M059J (cell line): ENCODE data around the gene NEDD9. TPM values are rescaled to one million over a fixed set of nuclear protein-coding genes. Genes with fewer than 3 reads are reported as not detected.

Experiments used
- DNase-seq: peaks from one replicate; pipeline ENCODE4 v3.0.0-alpha.2; 2012; ENCODE audit warnings: low read depth
- total RNA-seq: library from RNA; depleted of rRNA; stranded (reverse); fragments of >200 nt; shearing (Covaris generic); gene quantifications from 2 replicates; pipeline ENCODE4 v1.2.3, GENCODE V29; 2014

The NEDD9 gene
- total RNA-seq, 1 experiment from 2014 or later: 79.4 TPM

DNA sequence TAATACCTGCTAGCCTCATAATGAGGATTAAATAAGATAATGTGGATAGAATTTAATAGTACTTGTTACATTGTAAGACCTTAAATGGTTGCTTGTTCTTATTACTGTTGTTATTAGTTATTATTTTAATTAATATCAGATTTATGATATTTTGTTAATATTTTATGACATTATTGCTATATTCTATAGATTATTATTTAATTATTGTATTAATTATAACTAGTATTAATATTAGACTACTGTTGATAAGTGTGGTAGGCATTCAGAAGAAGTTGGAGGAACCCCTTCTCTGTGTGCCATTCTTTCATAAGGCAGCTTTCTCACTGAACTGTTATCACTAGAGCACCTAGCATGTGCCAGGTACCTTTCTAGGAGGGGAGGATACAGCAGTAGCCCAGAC lies 2.6 kb upstream of the NEDD9 start:
- no peak for DNase-seq

DNA sequence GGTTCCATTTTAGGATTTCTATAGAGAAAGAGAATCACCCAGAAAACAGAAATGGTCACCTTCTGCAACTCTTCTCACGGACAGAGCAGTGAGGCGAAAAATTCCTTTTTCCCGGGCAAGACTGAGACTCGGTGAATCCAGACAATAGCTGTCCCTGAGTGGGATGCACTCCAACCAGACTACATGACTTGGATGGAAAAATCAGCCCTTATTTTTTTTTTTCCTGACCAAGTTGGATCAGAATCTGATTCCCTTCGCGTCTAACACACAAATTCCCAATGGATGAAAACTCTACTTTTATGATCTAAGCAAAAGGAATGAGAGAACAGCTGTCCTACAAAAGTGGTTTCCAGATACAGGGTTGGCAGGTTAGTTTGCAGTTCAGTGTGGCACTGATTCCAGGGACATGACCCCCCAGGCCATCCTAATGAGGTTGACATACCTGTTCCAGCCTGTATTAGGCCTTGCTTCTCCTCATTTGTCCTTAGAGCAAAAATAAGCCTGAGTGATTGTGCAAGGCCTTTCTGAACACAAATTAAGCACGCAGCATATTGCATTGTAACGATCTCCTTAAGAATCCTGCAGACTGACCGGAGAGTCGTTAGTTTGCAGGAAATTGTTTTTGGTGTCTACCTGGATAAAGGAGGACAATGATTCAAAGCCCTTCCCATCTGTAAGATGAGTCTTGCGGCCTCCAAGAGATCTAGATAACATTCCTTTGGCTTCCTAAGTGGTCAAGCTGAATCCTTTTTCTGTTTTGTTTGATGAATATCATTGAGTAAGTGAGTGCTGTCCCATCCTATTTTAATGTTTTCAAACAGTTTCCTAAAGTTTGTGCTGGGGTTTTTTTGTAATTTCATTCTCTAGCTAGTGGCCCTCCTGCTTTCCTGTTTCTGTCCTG lies 1.5 kb upstream of the NEDD9 start:
- no peak for DNase-seq

DNA sequence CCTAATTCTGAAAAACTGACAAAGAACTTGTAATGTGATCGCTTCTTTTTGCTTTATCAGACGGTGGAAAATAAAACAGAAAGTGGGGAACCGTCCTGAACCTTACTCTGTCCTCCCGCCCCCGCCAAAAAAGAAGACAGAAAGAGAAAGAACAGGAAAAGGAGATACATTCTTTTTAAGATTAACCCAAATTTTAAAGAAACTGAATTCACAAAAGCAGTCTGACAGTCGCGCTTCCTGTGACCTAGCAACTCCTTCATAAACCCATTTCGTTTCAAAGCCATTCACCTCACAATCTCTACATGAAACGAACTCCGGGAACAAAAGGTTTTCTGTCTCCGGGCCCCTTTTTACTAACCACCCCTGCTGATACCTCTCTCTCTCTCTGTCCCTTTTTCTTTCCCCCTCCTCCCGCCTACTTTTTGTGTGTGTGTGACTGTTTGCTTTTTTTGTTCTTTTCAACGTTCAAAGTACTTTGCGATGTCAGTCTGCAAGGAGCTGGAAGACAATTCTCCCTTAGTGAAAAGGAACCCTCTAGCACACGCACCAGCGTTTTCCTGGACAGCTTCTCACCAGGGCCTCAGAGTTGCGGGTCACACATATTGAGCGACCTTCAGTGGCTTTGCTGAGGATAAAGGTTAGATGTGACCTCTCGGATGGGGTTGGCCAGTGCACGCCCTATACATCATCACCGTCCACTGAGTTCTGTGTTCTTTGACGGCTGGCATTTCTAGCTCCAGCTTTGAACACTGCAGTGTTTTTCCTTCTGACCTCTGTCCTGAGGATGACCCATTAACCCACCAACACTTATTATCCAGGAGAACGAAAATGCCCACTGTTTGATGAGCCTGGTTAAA lies 530 bp upstream of the NEDD9 start:
- no peak for DNase-seq

DNA sequence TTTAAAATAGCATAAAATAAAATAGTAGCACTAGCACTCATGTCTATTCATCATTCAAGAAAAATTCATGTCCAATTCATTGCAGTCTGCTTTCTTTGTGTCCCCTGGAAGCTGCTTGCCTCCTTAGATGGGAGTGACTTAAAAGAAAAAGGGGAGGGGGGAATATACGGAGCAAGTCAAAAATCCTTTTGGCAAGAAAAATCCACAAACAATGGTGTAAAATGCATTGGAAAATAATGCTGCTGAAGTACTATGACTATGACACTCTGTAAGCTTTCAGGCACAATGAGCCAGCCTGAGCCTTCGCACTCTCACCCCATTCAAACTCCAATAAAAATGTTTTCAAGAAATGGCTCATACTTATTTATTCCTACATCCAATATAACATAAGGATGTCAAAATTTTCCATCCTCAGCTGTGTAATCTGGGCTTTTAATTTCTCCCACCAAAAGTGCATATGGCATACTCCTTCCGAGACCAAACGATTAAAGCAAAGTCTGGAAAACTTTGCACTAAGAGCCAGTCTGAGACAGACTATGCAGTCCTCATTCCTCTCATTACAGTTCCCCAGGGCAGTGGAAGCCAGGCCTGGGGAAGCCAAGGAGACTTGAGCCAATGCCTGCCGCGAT lies 790 bp downstream of the NEDD9 start:
- peak; percentile 87 for DNase-seq

DNA sequence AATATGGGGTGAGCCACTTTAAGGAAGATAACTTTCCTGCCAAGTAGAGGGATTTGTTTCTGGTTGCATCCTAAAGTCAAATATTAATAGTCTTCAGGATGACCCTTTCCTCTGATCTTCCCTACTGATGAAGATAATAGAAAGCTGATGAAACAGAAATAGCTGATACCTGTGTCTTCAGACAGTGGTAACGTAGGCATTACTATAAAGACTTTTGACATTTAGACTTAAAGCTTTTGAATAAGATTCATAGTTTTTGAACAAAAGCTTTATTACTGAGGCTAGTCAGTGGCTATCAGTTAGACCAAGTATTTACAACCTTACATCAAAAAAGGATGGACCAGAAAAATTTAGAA lies 1.4 kb downstream of the NEDD9 start:
- no peak for DNase-seq

DNA sequence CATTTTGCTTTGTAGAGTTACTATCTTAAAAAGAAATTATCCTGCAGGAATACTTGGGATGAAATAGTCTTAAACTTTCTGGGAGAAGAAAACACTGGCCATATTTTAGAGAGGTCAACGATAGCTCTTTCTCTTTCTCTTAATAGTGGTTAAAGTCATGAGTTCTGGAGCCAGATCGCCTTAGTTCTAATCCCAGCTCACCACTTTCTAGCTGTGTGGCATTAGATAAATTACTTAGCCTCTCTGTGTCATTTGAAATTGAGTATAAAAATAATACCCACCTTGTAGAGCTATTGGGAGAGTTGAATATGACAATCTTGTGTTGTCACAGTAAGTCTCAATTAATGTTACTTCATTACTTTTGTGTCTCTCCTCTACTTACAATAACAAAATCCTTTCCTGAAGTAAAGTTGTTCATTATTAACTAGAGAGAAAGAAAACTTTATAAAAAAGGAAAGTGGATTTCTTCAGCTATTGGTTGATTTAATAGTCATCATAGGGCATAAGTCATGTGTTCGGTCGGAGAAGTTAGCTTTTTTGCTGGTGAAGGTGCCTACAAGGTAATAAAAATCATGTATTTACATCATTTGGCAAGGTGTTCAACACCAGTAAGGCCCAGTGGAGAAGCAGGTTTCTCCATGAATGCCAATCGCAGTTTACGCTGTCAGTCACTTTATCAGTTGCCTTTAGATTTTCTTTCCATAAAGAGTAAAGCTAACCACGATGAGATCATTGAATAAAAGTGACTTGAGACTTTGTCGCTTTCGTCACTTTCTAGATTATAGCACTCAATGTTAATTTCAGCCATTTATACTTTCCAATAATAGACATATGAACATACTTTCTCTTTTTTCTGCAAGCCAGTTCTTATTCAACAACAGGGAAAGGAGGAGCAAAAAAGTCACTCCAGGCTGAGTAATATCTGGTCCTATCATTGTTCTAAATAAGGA lies 2.0 kb downstream of the NEDD9 start:
- peak; percentile 65 for DNase-seq

DNA sequence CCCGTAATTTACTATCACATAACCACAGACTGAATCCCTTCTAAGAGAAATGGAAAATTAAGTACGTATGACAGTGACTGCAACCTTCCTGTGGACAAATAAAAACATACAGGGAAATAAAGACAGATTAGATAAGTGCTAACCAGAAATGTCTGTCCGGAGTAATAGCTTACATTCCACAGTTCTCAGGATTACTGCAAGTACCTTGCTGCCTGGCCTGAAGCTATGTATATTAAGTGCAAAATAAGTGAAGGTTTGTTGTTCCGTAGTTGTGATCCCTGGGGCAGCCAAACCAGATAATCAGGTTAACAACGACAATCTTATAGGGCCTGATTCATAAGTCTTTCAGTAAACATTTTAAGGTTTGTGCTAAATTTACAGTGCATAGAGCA lies 2.8 kb downstream of the NEDD9 start:
- DNase-seq: peak; percentile 55

DNA sequence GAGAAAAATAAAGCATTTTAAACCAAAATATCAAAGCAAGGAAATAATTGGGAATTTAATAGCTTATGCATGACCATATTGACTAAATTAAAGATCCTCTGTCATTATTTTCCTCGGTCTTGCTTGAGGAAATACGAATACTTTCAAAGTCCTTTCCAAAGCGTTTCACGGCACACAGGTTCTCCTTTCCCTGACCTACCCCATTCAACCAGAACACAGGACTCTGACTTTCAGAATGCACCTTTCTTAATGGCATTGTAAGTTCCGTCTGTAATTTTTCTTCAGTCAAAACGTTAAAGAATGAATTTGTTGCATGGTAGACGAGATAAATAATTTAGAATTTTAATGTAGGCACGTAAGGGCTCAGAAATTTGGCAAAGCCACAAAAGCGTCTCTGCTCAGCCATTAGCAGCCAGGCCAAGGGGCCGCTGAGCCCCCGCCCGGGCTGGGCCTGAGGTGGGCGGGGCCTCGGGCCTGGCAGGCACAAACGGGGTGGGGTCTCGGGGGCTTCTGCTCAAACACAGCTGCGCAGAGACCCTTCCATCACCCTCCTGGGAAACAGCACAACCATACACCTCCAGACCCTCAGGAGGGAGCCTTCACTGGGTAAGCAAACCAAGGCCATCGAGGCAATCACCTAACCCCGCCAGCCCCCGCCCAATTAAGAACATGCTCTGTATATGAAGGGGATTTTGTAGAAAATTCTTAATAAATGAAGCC lies 3.4 kb downstream of the NEDD9 start:
- DNase-seq: no peak

DNA sequence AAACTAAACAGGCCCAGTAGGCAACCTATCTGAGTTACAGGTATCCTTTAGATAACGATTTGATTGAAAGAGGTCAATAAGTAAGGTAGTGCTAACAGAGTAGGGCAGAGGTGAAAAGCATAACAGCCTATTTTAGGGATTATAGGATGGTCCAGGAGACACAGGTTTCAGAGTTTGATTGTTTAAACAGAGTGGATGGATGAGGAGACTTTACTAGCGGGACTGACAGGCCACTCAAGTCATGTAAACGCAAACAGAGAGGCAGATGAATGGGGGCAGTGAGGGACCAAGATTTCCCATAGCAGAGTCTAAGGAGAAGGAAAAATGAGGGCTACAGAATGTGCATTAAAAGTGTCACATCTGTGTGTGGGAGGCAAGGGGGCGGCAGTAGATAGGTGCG lies 4.8 kb downstream of the NEDD9 start:
- DNase-seq: no peak

DNA sequence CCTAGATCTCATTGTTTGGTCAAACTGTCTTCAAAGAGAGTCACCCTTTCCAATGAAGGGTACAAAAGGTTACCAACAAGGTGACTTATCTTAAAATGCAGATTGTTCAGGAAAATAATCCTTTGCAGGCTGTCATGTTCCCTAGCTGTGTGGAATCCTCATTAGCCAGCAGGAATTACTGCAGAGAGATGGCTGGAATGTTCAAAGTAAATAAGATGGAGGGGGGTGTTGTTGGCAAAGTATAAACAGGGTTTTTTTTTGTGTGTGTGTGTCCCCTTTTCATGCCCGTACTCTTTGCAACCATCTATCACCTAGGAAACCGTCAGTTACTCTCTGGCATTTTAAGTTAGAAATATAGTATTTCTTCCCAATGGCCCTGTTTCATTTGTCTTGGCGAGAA lies 6.5 kb downstream of the NEDD9 start:
- no peak for DNase-seq

DNA sequence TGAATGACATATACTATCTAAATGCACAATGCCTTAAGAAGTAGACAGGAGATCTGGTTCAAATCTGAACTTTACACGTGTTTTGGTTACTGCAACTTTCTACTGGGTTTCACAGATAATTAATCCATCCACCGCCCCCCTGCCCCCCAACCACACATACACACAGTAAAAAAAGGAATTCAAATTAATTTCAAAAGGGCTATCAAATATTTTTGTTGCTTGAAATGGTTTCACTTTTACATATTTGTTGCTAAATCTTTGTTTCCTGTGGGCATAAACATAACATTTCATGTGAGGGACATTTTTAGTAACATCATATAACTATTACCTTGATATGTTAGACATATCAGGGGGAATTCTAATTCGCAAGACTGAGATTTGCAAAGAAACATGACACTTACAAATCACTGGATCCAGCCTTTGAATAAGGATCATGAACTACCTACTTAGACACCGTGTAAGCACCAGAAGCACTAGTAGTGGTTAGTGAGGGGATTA lies 7.5 kb downstream of the NEDD9 start:
- DNase-seq: no peak

DNA sequence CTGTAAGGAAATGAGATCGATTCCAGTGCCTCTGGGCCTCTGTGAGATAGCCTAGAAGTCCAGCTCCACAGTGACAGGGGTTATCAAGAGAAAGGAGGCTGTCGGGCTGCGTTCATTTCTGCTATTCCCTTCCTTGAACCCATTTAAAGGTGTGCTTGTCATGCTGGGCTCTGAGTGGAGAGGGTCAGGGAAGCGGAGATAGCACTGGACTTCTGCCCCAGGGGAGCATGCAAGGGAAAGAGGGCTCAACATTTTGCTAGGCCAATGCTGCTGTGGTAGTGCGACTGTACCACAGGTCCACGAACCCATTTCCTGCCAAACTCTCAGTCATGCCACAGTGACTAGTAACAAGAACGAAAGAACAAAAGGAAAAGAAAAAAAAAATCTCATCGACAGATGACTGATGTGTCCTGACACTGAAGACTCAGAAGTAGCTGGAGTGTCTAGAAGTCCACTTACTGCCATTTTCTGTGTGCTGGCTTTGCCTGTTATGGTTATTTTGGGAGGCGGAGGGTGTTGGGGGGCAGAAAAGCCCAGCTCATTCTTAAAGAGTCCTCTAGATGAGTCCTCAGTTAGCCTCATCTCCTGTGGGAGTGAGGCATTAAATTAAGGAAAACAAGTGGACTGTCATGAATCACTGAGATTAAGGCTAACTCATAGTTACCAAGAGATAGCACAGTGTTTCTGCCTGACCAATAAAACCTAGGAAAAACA lies 8.1 kb downstream of the NEDD9 start:
- DNase-seq: peak; percentile 71

DNA sequence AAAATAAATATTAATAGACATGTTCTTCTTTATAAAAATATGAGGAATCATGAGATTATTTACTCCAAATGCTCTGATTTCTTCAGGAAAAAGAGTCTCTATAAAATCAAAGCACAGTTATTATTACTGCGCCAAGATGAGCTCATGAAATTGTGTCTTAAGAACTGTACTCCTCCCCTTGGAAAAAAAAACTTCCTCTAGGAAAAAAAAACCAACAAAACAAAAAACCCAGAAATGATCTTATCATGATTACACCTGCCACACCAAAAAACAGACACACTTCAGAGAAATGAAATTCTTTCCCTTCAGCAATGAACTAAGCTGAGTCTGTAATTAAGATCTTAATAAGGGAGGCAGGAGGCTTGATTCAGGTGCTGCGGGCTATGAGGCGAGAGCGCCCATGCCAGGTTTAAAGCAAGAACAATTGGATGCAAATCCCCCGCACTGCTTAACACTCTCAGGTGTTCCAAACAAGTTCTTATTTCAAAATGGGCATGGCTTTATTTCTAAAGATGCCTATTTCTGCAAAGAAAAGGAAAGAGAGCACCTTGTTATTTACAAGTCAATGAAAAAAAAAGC lies 9.1 kb downstream of the NEDD9 start:
- no peak for DNase-seq

DNA sequence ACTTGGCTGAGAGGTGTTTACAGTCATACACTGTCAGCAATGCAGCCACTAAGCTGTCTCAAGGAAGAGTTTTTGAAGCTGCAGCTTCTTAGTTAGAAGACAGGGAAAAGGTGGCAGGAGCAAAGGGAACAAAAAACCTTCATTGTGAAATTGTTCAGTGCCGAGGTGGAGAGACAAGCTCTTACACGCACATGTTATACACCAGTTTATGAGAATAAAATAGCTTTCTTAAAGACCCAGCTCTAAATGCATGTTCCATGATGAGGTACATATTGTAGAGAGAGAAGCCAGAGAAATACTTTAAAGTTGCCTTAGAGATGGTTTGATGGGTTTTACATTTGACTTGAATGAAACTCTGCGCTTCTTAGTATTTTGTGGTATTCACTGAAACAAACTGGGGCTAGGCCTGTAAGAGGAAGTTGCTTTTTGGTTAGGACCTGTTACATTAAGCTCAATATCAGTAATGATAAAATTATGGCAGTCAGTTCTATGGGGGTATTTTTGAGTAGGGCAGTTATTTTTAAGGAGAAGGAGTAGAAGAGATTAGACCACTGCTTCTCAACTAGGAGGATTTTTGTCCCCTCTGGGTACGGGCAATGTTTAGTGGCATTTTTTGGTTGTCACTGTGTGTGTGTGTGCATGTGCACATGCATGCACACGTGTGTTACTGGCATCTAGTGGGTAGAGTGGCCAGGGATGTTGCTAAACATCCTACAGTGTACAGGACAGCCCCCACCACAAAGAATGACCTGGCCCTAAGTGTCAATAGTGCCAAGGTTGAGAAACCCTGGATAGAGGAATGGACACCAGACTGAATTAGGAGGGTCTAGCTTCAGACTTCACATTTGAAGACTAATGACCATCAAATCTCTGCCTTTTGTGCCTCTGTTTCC lies 9.8 kb downstream of the NEDD9 start:
- DNase-seq: no peak

DNA sequence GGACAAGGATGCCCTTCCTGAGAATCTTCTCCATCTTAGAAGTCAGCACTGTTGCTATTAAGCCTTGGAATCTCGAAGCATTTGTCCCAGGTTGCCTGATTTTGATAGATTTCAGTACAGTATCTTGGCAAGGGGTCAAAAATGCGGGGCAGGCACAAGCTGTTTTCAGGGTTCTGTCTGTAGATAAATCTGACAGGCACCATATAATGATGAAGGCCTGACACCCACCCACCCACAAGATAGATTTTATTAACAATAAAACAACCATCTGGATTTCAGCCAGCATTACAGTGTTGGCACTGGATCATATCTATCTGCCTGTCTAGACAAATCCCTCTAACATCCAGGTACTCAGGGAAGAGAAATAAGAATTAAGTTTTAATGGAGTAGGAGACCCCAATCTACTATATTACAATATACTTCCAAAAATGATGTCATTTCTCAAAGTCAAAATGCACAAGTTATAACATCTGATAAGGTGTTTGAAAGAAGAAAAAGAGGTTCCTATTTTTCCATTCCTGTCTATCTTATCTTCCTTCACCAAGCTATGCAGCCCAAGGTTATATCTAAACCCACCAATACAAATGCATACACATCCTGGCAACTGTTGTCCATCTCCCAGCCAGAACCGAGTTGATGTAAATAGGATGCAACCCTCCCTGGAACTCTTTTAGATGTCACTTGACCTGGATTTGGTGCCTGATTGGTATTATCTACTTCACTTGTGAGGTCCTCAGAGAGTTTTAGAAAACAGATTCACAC lies 10.7 kb downstream of the NEDD9 start:
- no peak for DNase-seq

DNA sequence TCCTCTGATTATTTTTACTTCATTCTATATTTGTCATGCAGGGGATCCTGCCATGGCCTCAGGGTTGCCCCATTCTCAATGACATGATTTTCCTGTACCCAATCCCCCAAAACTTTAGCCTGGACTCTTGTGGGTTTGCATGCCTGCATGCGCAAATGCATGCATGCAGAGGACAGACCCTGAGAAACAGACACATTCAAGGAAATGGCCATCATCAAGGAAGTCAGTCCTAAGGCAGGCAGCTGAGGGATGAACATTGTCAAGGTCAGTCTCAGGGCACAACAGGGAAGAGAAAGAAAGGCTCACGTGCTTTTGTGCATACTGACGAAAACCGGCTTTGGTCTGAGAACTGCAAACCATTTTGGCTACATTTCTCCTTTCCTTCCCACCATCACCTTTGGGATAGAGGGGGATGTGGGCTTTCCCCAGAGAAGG lies 13.1 kb downstream of the NEDD9 start:
- no peak for DNase-seq

DNA sequence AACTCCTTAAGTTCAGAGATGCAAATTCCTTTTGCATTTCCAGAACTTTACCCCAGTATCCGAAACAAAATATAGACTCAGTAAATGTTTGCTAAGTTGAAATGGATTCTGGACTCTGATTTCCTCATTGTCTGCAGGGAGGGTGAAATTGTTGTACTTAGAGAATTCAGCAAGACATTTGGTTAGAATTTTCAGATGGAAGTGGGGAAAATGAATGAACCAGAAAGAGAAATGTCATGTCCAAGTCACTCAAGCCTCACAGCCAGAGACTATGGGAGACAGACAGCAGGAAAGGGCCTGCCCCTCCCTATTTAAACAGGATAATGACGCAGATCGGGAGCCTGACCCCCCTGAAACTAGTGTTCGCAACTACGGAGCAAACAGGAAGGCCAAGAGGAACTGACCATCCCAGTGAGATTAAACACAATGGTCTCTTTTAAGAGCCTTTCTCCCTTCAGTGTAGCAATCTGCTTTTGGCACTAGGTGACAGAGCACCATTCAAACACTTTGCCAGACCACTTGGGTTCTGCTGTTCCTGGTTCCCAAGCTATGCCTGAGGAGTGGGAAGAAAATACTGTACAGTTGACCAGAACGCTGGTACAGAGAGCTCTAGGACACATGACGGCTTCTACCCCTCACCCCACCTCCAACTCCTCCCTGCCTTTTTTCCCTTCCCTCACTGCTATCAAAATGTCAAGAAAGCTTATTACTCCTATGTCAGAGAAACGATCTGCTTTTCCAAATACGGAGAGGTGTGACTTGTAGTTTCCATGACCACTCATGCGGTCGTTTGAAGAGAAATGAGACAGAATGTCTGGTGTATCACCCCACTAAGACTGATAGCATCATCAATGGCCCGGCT lies 13.7 kb downstream of the NEDD9 start:
- DNase-seq: no peak
